Thyroid gland (tissue), 4 donors: ENCODE data around the gene GPC1.

Experiments
- CTCF ChIP-seq, 6 experiments: fragments of 200-600 bp in 3 of 6; fragments of 450-650 bp in 3 of 6; sonication (generic) in 3 of 6; IDR thresholded peaks; one replicate each; pipeline ENCODE4 v1.5.1; 2016 to 2019; ENCODE audit warnings: antibody characterized with exemption in 6 of 6, mild to moderate bottlenecking in 2 of 6, inconsistent platforms in 1 of 6, moderate library complexity in 1 of 6
- POLR2A ChIP-seq, 2 donors: fragments of 450-650 bp; IDR thresholded peaks; one replicate each; pipeline ENCODE4 v1.6.1; 2017; ENCODE audit warnings: antibody characterized with exemption in 2 of 2, mild to moderate bottlenecking in 2 of 2, moderate library complexity in 1 of 2

- no peak for TF ChIP-seq CTCF (IDR thresholded peaks at IDR 0.05)
- TF ChIP-seq POLR2A (IDR thresholded peaks at IDR 0.05): no peak
These were observed 32.7 kb upstream of the GPC1 start for GRCh38 chr2:240402566-240403272.
